Hematopoietic multipotent progenitor cell treated with erythropoietin and hydrocortisone succinate and interleukin-3 and kit ligand, for 4 days (in vitro differentiated cells): ENCODE measurements around the gene HIPK2.

ENCODE experiments used
- DNase-seq: peaks from one replicate; pipeline ENCODE4 v3.0.0-alpha.2; 2015

Gene HIPK2

DNA sequence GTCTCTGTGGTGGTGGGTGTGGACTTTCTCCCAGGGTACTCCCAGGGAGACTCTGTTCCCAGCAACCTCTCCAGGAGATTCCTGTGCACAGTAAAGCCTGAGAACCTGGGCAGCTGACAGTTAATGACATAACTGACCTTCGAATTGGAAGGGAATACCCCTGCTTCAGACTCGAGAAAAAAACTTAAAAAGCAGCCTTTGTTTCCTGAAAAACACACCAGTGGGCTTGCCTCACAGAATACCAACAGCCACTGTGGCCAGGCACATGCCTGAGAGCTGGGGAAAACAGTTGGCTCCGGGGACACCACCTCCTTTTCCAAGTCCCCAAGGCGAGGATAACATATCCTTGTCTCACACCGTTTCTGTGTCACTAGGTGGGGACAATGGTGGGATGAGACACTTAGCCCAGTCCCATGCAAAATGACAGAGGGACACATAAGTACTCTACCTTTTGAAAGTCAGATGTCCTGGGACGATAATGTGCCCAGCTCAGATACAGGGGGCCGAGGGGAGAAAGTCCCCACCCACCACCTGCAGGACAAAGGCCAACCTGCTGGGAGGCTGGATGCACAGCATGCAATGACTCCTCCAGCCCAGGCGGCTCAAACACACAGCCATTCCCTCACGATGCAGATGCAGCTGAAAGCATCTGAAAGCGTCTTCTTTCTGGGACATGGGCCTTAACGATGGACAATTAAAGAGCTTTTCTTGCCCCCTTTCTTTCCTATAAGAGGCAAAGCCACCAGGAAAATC lies 65.6 kb downstream of the HIPK2 start:
- DNase-seq: no peak

DNA sequence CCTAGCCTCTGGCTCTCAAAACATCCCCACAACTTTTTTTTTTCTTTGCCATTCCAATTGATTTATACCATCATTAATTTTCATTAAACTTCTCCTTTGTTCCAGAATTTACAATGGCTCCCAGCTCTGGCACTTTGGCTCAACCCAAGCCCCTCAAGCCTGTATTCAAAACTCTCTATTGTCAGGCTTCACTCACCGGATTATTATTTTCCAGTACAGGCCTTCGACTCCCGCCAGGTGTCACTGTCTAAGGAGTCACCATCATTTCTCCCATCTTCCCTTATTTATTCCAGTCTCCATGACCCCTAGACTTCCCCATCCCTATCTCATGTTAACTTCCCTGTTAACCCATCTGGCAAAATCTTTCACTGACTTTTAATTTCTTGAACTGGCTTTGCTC lies 67.8 kb downstream of the HIPK2 start:
- DNase-seq: no peak

DNA sequence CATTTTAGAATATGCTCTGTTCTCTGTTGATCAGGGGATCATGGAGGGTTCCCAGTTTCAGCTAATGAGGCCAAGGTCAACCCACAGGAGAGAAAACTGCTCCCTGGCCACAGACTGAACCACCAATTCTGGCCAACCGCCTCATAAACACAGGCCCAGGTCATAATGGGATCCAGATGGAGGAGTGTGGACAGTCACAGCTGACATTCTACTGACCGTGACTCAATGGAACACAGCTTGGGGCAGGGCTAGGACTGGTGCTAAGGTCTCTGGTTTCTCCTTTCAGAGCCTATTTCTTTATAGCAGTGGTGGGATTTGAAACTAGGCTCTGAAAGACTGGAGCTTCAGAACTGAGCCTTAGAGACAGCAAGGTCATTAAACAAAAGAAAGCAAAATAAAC lies 68.3 kb downstream of the HIPK2 start:
- DNase-seq: no peak

DNA sequence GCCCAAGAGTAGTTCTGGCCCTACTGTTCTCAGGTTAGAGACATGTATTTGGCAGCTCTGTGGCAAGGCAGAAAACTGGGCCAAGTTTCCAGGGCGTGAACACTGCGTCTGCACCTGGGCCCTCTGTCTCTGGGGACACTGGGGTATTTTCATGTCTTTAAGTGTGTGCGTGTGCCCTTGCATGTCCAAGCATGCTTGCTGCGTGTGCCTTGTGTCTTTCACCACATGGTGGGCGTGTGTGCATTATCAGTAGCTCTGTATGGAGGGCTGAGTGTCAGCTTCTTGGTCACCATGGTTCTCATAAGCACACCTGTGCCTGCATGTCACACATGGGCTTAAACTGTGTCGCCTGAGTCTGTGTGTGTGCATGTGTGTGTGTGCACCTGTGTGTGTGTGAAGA lies 69.3 kb downstream of the HIPK2 start:
- DNase-seq: no peak

DNA sequence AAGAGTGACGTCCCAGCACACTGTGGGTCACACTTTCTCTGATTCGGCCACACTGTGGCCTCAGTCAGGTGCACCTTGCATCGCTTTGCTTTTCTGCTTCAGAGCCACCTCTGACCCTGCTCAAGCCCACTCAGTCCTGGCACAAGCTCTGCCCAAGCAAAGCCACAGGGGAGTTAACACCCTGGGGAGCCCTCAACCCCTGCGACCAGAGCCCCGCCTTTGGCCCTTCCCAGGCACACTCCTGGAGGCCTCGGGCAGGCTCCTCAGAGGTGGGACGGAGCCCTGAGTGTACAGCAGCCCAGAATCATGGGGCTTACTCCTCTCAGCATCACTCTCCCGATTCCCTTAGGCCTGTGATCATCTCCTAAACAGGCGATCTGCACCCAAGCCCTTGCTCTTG lies 71.0 kb downstream of the HIPK2 start:
- no peak for DNase-seq

DNA sequence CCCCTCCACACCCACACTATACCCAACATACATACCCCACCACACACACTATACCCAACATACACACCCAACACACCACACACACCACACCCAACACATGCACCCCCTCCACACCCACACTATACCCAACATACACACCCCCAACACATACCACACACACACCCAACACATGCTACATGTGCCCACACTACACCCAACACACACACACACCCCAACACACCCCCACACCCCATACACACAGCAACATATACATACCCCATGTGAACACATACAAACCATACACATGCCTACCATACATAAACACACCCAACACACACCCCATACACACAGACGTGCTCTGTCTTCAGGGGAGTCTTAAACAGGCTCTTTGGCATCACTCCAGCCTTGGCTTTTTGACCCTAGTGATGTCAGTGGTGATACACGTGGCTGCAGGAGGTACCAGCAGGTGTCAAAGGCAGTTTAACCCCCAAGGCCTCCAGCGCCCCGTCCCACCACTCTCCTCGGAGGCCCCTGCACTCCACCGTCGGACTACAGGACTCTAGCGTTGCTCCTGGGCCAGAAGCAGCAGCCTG lies 73.4 kb downstream of the HIPK2 start:
- DNase-seq: no peak

DNA sequence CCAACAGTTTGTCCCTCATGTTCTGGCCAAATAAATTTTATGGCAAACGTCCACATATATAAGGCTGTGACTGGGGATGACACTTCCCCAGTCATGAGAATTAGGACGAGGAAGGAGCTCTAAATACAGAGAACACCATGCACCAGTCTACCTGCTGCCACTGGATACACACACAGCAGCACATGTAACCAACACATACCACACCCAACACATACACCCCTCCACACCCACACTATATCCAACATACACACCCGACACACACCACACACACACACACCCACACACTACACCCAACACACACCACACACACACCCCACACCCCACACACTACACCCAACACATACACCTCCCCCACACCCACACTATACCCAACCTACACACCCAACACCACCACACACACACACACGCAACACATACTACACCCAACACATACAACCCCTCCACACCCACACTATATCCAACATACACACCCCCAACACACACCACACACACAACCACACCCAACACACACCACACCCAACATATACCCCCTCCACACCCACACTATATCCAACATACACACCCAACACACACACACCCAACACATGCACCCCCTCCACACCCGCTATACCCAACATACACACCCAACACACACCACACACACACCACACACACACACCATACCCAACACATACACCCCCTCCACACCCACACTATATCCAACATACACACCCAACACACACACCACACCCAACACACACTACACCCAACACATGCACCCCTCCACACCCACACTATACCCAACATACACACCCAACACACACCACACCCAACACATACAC lies 74.1 kb downstream of the HIPK2 start:
- DNase-seq: peak; percentile 41

DNA sequence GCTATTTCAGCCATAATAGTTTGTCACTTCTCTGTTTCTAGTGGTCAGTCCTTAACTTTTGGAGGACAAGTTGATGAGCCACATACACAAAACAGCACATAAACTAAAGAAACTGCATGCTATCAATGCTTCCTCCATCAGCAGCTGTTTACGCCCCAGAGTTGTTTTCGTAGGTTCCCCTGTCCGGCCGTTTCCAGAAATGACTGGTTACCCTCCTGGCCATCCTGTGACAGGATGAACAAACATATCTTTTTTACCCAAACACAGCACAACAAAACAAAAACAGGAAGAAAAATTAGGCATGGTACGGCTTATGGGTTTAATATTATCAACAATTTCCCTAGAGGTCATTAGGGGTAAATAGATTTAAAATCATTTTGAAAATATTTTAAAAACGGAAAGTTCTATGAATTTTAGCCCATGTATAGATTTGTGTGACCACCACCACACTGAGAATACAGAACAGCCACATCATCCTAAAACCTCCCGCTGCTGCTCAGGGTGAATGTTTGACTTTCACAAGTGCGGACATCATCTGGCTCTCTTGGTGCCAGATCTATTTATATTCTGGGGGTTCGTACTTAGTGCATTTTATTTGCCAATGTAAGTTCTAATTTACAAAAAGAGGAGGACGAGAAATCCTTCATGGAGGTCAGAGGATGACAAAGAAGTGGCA lies 74.8 kb downstream of the HIPK2 start:
- peak; percentile 42 for DNase-seq

DNA sequence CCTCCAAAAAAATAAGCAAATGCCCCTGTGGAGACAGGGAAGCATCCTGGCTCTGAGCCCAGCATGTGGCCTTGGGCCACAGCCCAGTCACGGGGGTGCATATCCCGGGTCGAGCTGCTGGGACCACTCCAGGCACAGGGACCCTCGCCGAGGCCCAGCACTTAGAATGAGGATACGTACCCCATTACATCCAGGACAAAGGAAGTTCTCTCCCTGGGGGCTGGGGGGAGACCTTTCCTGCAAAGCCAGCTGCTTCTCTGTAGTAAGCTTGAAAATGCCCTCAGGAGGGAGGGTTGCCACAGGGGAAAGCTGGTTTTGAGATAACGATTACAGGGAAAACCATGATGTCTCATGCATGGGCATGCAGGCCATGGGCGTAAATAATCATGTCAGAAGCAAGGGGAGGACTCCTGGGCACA lies 75.5 kb downstream of the HIPK2 start:
- DNase-seq: peak; percentile 68

DNA sequence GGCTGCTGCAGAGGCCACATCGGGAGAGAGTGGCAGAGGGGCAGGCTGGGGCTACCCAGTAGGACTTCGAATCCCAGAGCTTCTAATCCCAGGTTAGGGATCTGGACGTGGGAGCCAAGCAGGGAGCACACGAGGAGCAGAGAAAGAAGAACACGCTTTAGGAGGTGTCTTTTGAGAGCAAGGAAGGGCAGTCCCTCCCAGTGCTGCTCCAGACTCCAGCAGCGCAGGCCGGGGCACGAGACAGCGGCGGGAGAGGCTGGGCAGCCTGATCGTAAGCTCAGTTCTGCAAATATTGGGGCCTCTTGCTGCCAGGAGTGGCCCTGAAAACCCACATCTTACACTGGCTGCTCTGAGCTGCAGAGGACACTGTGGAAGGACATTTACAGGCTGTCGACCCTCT lies 75.9 kb downstream of the HIPK2 start:
- DNase-seq: peak; percentile 30

DNA sequence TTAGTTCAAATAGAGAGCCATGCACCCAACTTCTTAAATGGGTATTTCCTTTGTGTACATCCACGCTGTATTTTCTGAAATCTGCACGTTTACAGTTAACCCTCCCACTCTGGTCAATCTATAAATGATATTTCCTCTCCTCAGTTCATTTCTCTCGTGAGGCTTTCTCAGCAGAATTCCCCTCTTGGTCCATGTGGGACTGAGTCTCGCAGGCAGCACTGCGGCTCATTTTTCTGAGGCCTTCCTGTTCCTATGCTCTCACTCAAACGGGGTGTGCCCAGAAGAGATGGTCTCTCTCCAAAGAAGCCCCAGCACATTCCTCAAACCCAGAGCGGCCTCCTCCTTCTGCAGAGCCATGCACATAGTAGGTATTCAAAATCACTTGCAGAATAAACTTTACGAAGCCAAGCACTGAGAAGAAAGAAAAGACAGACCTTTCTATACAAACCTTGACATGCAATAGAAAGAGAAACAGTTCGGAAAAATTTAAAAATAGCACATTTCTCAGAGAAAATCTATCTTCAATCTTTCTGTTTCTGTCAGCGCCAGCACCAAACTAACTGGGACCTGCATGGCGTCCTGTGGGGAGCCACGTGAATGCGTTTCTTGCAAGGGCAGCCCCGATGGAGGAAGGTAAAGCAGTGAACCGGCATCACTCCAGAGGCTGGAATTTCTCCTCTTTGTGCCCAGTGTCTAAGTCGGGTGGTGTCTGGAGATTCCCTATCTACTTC lies 77.1 kb downstream of the HIPK2 start:
- DNase-seq: no peak

DNA sequence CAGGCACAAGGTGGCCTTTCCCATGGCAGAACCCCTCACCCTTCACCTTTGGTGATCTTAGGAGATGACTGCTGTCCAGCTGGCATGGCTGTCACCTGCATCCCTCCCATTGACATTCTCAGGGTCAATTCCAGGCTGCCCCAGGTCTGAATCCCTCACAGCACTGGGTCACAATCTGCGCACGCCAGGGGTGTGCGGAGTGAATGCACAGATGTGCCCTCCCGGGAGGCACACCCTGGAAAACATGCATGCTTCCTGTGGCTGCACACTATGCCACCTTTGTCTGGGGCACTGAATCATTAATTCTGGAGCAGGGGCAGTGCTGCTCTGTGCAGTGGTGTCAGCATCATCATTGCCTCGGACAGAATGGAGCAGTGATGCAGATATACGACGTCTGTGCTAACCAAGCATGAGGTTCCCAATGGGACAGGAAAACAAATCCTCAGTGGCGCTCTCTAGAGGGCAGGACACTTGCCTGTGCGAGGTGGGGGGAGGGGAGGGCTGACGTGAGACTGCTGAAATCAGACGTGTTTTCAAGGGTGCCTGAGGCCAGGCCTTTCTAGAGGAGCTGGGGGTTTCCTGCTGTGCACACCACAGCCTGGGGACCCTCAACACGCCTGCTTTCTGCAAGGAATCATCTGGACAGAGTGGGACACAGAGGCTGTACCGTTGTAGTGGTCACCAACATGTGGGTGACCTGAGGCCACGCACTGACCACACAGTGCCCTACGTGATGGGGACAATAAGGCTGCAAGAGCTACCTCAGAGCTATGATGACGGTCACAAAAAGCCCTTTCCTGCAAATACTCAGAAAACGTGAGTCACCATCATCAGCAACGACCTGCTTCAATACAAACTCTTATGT lies 77.9 kb downstream of the HIPK2 start:
- DNase-seq: no peak

DNA sequence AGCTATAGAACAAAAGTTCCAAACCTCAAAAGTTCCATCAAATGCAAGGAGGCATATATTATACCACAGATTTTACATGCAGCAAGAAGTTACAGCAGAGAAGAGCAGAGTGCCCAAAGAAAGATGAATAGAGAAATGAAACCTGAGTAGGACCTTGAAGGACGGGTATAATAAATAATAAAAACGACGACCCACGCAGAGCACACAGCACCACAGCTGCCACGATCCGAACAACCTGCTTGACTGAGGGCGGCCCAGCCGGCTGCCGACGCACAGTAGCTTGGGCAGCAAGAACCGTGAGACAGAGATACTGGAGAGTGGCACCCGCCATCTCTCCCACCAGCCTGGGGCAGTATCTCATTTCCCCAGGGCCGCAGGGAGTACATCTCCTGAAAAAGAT lies 79.0 kb downstream of the HIPK2 start:
- DNase-seq: no peak

DNA sequence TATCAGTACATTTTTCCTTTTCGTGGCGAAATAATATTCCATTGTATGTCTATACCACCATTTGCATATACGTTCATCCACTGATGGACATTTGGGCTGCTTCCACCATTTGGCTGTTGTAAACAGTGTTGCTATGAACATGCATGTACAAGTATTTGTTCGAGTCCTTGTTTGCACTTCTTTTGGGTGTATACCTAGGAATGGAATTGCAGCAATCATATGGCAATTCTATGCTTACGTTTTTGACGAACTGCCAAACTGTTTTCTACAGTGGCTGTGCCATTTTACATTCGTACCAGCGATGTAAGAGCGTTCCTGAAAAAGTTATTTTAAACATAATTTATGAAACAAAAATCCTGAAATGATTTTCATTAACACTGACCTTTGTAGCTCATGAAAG lies 79.5 kb downstream of the HIPK2 start:
- DNase-seq: no peak

DNA sequence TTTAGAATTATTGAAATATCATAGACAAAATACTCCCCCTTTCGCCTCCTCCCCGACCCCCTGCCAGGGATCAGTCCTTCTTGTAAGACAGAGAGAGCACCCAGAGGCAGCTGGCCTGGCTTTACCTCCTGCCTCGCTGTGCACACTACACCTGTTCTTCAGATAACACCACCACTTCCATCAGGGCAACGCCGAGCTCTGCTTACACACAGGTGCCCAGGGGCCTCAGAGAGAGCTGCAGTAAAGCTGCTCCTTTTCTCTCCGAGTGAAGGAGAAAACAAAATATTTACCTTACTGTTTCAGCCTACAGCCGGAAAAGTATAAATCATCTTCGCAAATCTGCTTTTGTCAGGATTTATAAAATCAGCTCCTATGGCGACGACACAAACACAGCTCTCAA lies 80.7 kb downstream of the HIPK2 start:
- no peak for DNase-seq

DNA sequence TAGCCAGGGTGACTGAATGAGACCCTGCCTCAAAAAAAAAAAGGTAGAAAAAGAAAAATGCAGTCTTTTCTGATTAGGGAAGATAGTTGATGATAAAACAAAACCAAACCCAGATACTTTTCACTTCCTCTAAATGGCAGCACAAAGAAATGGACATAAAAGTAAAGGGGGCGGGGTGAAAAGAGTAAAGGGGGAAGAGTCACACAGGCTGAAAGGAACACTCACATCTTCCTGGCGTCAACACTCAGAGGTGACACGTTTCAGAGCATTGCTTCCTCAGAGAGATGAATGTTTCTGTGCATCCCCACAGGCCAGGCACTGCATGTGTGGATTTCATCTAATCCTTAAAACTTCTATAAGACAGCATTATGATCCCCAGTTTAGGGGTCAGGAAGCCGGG lies 81.2 kb downstream of the HIPK2 start:
- peak; percentile 77 for DNase-seq

DNA sequence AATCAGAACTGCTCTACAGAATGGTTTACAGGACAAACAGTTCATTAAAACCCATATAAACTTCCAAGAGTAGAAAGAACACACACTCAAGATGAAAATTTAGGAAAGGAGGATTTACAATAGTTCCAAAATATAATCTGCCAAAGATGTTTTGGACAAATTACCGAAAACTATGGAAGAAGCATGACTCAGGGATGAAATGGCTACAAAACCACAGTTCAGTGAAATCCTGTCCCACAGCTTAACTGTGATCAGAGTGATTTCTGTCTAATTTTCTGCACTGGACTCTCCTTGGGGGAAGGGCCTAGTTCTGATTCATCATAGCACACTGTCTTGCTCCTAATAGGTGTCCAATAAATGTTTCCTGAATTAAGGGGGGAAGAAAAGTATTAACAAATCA lies 82.2 kb downstream of the HIPK2 start:
- no peak for DNase-seq

DNA sequence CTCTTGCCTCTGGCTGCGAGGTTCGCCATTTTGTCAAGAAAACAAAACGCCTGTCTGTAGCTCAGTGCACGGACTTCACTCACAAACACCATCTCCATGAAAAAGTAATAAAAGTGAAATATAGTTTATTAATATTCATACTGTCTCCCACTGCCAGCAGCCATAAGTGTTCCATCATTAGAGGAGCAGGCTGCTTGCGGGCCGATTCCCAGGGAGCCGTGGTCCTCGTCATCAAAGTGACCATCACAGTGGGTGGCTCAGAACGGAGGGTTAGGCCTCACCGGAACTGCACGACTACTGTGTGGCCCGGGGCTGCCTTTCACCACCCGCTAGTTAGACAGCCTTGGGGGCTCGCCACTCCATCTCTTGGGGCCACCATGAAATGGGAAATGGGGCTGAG lies 82.7 kb downstream of the HIPK2 start:
- DNase-seq: no peak

DNA sequence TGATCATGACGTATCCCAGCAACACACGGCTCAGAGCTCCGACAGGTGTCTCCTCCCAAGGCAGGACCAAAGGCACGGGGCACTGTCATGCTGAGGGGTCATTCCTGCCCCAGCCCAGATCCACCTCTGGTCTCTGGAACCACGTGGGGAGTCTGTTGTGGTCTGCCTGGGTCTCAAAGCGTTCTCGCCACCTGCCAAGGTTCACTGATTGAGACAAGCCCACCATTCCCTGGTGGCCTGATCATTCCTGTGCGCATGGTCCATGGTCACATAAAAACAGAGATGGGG lies 83.5 kb downstream of the HIPK2 start:
- no peak for DNase-seq

DNA sequence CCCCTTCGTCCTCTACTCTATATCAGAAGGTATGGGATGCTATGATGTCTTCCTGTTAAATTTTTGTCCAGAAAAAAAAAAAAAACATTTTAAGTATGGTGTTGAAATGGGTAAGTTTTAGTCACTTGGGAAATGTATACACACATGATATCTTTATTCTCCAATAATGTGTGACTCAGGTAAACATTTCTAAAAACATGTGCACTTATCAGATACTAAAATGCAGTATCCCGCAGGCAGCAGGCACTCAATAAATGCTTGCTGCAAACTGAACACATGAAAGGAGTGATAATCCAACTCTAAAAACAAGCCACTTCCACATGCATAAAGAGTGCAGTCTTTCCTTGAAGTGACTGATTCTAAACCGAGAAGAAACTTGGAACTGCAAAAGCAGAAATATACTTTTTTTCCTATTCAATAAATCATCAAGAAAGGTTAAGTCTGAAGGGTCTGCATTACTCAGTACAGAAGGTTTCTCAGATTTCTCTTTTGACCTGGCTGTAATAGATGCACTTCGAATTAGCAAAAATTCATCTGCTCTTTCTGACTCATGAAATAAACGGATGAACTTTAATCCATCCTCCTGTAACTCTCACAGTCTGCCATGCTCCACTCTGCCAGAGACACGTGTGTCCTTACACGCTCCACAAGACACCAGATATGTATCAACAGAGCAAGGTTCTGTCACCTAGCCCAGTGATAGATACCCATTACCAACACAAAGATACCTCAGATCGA lies 84.0 kb downstream of the HIPK2 start:
- DNase-seq: no peak

DNA sequence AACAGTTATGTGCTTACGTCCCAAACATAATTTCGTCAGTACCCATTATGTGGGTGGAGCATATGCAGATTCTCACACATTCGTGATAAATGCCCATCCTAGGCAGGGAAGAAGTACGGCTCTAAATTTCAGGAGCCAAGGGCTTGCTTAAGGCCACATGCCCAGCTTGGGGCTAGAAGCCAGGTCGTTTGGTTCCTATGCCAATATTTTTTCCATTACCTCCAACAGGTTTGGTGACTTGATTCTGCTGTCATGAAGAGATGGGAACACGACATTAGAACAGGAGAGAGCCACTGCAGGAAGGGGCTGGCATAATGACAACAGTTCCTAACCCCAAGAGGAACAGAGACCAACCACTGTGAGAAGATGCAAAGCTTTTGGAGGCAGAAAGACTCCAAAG lies 85.1 kb downstream of the HIPK2 start:
- DNase-seq: no peak
